ENCODE data around the gene VCP.
A peak's percentile ranks its signal among the peaks of the same experiment; 100 is the strongest.

Gene VCP

DNA sequence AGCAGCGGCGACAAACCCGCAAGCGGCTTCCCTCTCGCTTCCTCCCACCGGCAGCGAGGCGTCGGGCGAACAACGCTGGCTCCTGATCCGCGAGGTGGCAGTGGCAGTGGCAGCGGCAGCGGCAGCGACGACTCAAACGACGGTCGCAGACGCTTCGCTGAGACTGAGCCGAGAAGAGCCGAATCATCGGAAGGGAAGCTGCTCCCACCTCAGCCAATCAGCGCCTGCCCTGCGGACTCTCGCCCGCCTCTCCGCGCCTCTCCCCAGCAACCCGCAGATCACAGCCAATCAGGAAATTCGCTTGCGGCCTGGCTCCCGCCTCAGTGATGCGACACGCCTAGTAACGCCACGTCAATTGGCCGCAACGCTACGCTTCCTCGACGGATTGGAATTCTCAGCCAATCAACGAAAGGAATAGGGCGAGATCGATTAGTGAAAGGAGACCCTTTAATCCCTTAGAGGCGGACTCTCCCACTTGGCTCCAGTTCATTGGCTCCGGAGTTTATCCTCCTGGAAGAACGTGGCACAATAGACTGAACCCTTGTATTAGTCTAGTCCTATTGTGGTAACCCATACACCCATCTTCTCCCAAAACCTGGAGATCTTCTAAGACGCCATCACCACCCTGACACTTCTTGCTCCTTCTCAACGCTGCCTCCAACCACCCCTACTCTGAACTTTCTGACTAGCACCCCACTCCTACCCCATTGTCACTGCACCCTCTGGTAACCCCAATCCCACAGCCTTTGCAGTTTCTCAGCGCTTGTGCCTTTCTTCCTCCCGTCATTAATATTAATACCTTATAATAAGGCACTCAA lies at the start of gene VCP:
VCP (minus strand) TSS at position 165 of the 818 bp plus-strand sequence. CDS start 272 bp downstream, outside the sequence.
- DNase-seq: peak; percentile 95

DNA sequence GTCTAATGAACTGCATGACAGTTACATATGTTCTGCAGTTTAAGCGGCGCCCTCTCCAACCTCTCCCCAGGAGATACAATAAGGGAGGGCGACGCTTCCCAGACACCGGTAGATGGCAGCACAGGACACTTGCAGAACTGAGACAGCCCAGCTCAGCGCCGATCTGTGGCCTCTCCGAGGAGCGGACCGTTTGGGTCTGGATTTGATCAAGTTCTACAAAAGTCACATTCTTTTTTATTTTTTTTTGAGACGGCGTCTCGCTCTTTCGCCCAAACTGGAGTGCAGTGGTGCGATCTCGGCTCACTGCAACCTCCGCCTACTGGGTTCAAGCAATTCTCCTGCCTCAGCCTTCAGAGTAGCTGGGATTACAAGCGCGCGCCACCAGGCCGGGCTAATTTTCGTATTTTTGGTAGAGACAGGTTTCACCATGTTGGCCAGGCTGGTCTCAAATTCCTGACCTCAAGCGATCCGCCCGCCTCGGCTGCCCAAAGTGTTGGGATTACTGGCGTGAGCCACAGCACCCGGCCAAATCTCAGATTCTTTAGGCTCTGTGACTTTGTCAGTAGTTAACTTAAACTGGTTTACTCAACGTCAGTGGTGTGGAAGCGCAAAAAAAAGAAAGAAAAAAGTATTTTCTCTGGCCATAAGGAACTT lies 44.6 kb upstream of the VCP start:
- DNase-seq: peak; percentile 87

DNA sequence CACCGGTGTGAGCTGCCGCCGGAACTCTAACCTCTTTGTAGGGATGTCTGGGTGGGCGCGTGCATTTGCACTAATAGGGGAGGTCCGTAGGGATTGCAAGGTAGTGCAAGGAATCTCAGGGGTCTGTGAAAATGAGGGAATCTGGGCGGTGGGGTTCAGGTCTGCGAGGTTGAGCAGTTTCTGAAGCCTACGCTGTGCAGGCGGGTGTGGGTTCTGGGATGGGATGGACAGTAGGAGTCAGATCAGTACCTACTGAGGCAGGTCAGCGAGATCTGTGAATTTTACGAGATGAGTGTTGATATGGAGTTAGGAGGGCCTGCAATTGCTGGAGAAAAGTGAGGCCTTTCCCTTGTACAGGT lies 44.1 kb upstream of the VCP start:
- DNase-seq: no peak

DNA sequence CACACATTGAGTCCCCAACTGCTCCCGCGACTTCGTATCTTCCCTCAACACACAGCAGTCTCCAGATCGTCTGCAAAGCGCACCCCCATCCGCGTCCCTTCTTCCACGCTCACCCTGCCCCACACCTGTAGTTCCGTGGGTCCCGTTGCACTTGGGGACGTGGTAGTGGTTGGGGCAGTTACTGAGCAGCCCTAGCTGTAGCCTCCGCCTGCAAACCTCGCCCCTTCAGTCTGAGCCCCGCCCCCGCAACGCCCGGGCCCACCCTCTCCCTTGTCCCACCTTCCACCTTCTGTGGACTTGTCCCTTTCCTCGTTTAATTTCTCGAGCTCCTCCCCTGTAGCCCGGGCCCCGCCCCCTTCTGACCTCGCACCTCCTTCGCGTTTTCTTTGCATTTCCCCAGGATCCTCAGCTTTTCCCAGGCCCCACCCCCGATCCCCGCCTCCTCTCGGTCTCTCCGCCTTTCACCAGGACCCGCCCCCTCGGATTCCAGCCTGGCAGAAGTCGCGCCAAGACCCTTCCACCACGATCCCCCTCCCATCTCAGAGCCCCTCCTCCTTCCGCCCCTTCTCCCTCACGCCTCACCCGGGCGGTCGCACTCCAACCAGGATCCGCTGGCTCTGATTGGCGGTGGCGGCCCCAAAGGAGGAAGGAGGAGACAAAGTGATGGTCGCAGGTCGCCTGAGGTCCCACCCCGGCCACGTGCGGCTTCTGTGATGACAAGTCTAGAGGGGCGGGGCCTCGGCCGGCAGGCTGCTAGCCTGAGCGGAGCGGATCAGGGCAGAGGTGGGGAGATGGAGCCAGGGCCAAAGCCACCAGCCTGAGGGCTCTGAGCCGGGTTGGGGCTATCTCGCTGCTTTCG lies 43.5 kb upstream of the VCP start, which contains the start of gene ATOSB:
ATOSB (minus strand) TSS at position 183 of the 859 bp plus-strand sequence. CDS start 7,588 bp downstream, outside the sequence.
- DNase-seq: peak; percentile 94

DNA sequence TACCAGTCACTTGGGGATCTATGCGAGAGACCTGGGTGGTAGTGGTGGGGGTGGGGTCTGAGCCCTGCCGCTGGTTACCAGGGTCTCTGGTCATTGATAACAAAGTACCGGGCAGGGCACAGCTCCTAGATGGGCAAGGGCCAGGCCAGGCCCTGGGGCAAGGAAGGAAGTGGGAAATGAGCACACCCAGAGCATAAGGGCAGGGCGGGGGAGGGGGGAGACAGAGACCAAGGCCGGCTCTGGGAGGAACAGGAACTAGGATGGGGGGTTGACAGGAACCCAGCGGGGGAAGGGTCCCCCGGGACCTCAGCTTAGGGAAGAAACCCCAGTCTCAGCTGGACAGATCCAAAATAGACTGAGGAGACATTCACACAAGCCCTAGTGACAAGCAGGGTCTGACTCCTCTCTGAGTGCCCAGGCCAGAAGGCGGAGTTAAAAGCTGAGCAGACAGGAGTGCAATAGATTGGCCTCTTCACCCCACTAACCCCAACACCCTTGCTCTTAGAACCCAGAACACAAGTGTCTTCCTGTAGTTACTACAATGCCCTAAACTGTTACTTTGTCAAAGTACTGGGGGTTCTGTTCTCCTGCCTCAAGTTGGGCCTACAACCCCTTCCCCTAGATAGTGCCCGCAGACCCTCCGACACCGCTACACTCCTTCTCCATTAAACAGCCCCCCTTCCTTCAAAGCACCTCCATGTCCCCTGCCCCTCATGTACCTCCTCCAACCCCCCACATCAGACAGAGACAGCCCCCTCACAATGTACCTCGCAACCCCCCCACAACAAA lies 42.6 kb upstream of the VCP start:
- no peak for DNase-seq

DNA sequence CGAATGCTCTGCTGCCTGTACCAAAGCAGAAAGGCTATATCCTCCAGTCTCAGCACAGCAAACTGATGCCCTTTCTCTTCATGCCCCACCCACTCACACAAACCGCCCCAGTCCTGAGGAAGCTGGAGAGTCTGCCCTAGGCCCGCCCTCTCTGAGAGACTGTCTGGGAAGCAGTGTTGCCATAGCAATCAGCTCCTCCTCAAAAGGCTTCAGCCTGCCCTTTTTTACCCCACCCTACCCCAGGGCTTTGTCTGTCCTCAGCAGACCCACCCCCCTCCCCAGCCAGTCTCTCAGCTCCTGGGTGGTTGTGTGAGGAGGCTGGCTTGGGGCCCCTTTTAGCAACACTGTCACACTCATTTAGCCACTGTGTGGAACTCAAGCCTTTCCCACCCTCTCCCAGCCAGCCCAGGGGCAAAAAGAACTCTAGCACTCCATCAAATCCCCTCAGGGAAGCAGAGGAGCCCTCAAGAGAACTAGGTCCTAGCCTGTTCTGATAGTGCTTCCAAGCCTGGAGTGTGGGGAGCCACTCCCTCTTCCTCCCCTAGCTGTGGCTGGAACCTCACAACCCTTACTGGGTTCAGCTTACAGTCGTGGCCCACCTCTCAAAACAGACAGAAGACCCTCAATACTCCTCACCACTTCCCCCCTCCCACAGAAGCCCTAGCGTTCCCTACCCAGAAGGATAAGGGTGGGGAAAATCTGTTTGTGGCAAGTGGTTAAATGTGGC lies 41.9 kb upstream of the VCP start:
- DNase-seq: peak; percentile 77

DNA sequence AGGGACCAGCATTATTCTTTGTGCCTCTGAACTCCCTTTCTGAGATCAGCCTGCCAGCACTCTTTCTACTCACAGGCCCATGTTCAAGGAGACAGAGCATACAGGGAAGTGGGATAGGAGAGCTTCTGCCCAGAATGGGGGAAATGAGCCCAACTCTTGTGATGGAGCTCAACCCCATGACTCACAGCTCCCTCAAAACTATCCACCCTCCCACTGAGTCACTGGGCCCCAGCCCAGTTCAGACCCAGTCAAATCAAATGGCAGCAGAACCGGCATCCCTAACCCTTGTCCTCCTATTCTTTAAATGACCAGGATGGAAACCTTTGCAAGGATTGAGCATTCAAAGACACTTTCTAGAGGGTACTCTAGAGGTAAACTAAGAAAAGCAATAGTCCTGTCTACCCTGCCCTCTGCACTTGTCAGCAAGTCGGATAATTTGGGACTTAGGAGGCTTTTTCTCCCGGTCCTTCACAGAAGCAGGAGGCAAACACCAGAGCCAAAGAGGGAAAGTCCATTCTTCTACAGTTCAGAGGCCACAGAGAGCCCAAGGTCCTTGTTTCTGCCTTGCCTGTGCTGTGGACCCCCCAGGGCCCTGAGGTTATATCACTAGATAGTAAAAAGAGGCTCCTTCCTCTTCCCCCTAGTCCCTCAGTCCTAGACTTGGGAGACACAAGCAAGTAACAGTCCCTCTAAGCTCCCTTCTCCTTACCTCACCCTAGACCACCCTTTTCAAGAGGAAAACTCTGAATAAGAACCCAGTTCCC lies 40.0 kb upstream of the VCP start:
- no peak for DNase-seq

DNA sequence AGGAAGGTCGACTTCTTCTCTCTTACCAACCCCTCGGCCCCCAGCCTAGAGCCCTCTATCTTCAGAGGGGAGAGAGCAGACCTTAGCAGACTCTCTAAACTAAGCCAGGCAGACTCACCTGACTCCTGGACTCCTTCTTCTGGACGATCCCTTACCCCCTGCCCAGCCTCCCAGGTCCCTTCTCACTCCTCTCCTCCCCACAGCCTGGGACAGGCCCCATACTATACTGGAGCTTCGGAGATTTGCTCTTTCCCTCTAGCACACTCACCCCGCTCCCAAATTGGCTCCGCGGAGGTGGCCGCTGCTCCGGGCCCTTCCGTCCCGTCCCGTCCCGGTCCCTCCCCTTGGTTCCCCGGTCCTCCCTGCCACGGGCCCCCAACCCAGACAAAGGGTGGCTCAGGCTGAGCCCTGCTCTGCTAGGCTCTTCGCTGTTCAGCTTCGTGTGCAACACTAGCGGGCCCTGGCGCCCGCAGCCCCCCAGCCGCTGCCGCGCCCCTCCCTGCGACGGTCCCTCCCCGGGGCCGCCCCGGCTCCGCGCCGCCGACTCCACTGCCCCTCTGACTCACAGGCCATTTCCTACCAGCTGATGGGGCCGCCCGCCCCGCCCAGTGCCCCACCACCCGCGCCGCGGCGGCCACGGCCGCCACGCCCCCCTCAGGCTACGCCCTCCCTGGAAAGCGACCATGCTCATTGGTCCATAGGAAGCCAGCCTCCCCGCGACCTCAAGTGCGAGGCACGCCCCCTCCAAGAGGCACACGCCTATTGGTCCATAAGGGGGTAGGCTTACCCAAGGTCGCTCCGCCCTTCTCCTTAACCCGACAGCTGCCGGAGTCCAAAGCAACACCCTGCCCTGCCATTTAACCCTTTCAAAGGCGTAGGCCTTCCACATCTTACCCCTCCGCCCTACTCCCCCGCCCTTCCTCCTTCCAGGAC lies 38.8 kb upstream of the VCP start:
- peak; percentile 96 for DNase-seq

DNA sequence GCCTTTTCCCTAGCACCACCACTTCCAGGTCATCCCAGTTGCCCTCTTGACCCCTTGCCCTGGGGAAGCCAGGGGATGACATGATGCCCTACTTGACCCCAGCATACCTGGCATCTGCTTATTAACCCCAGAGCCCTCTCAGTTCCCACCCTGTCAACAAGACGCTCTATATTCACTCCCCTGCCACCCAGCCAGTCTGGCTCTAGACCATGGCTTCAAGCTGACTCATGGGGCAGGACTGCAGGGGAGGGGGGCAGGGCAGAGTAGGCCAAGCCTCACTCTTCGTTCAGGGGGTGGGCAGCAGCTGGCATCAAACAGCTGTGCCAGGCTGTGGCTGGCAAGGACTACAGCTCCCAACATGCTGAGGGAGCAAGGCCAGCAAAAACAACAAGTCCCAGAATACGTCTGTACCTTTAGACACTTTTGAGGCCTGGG lies 37.9 kb upstream of the VCP start:
- no peak for DNase-seq

DNA sequence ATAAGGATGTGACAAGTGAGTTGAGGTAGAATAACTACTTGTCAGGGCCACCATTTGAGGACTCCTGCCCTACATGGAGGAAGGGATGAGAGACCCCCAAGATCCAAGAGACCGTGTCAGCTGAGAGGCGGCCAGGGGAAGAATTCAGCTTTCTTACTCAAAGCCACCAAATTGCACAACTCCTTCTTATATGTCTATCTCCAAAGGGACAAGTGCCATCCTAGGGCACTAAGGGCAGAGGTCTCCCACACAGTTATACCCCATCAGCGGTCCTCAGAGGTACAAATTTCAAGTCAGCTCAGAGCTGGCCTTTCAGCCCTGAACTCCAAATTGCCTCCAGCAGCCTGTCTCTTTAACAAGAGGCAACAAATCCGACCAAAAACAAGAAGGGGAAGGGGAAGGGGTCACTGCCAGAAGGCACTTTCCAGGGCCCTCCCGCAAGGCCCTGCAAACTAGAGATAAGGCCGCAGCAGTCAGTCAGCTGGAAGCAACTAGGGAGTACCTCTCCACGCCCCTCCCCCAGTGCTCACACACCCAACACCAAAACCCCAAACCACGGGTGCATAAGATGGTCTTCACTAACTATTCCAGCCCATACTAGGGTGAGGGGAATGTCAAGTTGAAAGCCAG lies 36.6 kb upstream of the VCP start:
- DNase-seq: no peak

DNA sequence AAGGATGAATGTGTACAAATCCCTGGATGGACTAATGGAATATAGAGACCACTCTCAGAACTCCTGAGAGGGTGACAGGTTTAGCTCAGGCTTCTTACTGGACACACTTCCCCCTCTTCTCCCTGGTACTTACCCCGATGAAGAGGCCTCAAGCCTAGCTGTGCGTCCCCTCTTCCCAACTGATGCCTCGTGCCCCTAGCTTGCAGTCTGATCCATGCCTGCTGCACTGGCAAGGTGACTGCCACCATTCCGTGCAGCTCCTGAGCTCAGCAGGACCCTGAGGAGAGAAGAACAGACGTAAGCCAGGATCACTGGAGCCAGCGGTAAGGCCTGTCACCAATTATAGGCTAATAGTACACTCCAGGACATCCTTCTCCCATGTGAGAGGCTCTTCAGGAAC lies 36.0 kb upstream of the VCP start:
- DNase-seq: no peak

DNA sequence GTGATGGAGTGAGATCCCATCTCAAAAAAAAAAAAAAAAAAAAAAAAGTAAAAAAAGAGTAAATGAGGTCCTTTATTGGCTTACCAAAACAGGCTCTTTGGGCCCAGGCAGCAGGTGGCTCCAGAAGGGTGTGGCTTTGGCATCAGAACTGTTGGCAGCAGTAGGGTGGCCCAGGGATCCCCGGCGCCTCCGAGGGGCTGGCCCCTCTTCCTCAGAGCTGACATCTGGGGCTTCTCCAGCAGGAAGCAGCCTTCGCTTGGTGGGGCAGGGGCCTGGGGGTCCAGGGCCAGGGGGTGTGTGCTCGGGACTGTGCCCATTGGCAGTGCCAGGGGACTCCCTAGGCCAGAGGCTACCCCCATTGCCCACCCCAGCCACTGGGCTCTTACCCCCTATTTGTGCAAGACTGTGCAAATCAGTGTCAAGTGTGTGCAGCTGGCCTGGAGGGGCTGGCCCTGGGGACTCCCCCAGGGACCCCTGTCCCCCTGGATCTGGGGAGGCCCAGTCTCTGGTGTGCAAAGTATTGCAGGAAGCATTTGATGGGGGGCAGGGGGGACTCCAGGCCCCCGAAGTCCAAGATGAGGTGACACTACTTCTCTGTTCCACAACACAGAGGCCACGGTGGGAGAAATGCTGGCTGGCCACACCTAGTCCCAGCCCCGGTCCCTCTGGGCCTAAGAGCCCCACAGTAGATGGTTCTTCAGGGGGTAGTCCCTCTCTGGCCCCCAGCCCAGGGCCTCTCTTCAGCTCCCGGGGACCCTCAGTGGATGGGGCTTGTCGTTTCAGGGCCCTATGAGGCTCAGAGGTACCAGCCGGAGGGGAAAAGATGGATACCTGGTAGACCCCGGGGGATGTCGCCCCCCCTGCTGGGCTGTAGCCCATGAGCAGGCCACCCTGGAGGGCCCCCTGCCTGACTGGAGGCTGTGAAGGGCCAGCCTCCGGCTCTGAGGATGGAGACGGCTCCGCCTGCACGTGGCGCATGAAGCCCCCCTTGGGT lies 35.2 kb upstream of the VCP start:
- no peak for DNase-seq

DNA sequence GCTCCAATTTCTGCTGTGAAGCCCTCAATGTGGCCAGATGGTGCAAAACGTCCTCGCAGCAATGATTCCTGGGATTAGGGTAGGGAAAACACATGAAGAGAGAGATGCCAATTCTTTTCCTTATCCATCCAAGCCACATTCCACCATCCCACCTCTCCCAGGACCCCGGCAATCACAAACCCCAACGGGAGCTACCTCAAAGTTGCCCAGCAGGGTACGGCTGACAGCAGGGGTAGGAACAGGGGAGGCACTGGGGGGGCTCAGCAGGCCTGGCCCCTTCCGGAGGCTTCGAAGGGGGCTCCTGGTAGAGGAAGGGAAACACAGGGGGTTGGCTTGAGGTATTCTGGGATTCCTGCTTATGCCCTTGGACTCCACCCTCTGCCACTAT lies 33.9 kb upstream of the VCP start:
- no peak for DNase-seq

DNA sequence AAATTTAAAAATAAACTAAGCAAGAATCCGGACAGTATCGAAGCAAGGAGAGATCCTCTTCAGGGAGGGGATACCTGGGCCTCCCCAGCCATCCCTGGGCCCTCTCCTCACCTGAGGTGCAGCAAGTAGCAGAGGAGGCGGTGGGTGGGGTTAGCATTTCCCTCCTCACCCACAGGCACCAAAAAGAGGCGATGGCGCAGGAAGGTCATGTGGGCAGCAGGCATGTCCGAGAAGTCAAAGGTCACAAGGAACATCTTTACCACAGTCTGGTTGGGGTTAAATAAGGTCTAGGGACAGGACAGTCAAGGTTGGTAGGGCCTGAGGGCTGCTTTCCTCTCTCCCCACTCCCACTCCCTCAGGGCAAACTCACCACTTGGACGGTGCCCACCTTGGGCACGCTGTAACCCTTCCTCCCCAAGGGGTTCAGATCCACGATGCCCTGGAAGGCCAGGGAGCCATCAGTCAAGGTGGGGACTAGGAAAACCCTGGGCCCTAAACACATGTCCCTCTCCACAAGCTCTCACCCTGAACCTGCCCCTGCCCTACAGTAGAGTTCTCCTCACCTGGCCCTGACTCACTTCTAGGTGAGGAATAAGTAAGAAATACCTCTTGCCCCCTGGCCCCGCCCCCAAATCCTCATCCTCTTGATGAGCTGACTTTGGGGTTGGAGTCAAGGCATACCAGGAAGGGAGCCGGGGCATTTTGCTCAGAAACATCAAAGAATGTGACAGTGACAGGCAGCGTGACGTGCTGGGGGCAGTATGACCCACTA lies 33.3 kb upstream of the VCP start:
- DNase-seq: no peak

DNA sequence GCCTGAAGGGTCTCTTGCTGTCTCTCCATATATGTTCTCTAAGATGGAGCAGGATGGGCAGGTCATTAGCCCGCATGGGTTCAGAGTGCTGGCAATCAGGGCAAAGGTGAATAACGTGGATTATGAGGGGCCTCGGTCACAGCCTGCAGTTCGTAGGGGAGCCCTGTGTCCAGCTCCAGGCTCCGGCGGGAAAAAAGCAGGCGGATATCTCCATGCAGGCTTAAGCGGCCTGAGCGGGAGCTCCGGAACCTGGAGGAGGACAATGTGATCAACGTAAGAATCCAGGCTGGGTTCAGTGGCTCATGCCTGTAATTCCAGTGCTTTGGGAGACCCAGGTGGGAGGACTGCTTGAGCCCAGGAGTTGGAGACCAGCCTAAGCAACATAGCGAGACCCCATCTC lies 32.7 kb upstream of the VCP start:
- DNase-seq: no peak

DNA sequence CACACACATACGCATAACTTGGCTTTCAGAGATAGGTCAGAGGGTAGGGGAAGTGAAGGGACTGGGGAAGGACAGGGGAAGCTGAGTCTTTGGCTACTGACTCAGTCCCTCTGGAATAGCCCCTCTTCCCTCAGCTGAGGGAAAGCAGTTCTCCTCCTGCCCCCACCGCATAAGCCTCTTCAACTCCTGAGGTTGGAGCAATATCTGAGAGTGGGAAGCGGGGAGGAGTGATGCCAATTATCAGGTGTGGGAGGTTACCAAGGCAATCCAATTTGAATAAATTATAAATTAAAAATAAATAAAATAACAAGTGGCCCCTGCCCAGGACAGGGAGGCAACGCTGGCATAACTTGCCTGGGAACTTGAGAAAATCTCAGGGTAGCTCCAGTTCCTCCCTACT lies 32.2 kb upstream of the VCP start:
- no peak for DNase-seq

DNA sequence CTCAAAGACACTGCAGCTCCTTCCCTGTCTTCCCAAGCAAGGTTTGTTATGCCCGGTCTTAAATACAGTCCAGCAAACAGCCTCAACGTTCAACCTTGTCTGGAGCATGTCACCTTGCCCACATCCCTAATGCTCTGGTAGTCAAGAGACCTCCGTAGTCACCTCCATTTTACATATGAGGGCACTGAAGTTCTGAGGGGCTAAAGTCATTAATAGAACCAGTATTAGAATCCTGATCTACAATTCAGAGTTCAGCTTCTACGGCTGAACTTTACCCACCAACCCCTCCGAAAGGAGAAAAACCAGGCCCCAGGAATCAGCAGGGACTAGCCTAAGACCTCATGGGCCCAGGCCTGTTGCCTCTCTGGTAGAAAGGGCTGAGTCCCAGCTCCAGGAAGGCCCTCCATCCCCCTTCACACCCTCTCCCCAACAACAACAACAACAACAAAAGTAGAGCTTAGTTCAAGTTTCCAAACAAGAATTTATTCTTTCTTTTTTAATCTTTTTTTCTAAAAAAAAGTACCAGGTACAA lies 31.3 kb upstream of the VCP start:
- DNase-seq: no peak
